NCI-H345 (cell line): ENCODE data around the gene ADGRL4.
"Not testable (repeated sequence)": the region's sequence is repeated elsewhere in the genome, so short reads cannot be mapped to it uniquely, and the experiment has no call there.

Experiments used
- DNase-seq: peaks from one replicate; lab custom pipeline; 2025; lab: John Stamatoyannopoulos, UW

The ADGRL4 gene

DNA sequence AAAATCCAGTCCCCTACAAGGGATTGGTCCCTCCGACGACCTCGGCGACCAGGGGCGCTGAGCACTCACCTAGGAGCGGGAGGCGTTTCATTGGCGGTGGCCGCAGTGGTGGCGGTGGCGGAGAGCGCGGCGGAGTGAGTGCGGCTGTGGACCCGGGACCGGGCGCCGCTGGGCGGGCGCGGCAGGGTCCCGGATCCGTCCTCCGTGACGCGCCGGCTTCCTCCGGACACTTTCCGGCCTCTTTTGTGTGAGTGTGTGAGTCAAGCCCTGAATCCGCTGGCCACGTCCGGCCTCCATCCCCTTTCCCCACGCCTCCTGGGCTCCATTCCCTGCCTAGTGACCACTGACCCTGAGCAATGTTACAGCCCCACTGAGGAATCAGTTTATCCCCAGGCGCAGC is at the start of gene ADGRL4:
Gene ADGRL4 (minus strand): TSS at position 167 of the 400 bp plus-strand sequence. CDS start 76 bp downstream, at position 91.
- no peak for DNase-seq

DNA sequence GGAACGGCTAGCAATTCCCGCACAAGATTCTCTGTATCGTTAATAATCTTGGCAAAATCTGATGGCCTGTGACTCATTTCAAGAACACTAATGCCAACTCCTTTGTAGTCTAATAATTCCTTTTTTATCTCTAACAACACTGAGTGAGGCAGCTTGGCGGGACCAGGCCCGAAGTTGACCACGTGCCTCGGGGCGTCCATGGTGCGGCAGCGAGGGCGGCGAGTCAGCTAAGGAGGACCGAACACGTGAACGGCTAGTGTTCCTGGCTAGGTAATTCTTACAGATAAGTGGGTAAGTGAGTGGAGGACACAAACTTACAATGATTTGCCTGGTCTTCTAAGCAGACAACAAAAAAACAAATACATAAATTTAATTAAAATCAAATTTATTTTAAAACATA is 49.3 kb upstream of the ADGRL4 start:
- no peak for DNase-seq

DNA sequence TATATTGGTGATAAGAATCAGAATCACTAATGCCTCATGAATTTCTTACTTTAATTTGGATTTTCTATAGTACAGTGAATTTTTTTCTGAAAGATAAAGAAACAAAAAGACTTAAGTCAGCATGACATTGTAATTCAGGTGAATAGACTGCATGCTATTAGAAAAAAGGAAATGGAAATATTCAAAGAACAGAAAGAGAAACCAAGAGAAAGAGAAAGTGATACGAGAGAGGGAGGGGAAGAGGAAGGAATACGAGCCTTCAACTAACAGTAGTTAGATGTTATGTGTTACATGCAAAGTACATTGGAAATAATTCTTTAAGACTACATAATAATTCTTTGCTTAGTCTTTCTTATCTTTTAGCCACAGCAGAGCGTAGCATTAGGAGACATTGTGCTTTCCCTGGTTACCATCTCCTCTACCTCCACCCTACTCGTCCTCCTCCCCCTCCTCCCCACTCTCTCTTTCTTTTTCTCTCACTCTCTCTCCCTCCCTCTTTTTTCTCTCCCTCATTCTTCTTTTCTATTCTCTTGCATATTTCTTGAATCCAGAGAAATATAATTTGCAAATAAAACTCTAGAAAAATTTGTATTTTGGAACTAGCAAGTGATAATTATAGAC is 46.4 kb upstream of the ADGRL4 start:
- DNase-seq: no peak

DNA sequence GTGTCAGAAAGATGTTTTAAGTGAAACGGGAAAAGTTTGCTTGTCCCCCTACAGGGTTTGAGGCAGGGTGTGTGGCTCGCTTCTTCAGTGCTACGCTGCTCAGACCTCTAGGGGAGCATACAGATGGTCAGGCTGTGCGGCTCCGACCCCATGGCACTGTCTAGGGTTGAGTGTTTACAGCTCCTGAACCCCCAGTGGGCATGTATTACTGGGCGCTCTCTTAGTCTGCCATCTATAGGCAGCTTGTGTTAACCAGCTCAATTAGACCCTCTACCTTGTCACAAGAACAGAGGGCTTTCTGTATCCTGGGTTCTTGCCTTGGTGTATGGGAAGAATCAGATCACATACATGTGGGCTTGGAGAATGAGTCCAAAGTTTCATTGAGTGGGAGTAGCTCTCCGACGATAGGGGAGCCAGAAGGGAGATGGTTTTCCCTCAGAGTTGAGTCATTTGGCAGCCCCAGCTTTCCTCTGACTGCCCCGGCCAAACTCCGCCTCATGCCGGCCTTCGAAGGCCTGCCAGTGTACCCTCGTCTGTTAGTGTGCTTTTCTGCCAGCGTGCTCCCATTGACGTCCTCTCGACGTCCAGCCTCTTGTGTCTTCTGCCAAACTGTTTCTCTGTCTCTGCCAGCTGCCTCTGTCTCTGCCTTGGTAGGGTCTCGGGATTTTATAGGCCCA is 38.6 kb upstream of the ADGRL4 start:
- no peak for DNase-seq

- DNase-seq: no peak
Measured at GRCh38 chr1:79043506-79043905, 37.0 kb upstream of the ADGRL4 start.

DNA sequence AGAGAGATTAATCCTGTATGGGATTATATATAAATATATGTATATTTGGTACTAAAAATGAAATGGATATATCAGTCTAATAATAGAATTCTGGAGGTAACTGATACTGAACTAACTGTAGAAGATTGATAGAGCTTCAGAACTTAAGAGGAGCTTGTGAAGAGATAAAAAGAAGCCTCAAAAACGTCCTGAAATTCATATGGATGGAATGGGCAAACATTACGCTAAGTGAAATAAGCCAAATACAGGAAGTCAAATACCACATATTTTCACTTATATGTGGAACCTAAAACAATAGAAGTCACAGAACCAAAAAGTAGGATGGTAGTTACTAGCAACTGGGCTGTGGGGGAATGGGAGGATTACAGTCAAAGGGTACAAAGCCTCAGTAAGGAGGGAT is 36.0 kb upstream of the ADGRL4 start:
- no peak for DNase-seq

- no peak for DNase-seq
Measured at GRCh38 chr1:79042117-79042516, 35.6 kb upstream of the ADGRL4 start.

DNA sequence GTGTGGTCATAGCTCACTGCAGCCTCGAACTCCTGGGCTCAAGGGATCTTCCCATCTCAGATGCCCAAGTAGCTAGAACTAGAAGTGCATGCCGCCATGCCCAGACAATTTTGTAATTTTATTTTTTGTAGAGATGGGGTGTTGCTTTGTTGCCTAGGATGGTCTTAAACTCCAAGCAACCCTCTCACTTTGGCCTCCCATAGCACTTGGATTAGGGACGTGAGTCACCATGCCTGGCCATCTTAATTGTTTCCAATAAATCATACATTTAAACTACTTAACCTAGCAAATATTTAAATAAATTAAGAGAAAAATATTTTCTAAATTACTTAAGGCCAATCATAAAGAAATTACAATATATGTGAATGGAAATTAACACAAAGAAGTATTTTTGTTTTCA is 35.1 kb upstream of the ADGRL4 start:
- no peak for DNase-seq

- DNase-seq: no peak
Measured at GRCh38 chr1:79040424-79041082, 34.0 kb upstream of the ADGRL4 start.

DNA sequence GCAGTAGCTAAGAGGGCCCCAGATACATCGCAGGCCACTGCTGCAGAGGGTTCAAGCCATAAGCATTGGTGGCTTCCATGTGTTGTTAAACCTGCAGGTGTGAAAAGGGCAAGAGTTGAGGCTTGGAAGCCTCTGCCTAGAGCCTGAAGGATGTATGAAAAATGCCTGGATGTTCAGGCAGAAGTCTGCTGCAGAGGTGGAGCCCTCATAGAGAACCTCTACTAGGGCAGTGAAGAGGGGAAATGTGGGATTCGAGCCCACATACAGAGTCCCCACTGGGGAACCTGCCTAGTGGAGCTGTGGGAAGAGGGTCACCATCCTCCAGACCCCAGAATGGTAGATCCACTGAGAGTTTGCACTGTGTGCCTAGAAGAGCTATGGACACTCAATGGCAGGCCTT is 30.6 kb upstream of the ADGRL4 start:
- no peak for DNase-seq

DNA sequence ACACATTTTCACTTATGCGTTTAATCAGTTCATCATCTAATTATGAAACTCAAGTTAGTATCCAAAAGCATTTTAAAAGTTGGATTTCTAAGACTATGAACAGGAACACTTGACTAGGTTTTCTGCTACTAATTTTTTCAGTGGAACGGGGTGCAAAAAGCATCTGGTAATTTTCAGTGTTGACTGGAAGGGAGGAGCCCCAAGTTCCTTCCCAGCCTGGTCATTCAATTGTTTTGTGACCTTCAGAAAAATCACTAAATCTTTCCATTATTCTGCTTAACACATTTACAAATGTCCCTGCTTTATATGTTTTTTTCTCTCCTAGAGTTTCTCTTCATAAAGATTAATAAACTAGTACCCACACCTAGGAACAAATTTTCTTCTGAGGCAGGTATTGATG is 6.0 kb upstream of the ADGRL4 start:
- DNase-seq: no peak

DNA sequence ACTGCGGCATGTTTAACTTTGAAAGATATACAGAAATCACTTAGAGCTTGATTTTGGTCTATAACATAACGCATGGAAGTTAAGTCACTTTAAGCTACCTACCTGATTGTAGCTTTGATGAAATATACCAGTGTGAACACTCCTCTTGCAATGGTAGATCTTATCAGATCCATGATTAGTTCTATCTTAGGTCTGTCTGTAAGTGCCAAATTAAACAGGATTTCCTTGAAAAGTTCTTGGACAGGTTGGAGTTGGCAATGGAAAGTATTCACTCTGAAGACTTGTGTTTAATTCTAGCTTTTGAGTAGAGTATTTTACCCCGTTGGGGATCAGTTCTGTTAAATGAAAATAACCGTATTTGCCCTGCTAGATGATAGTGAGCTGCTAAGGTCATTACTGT is 4.1 kb upstream of the ADGRL4 start:
- DNase-seq: no peak

DNA sequence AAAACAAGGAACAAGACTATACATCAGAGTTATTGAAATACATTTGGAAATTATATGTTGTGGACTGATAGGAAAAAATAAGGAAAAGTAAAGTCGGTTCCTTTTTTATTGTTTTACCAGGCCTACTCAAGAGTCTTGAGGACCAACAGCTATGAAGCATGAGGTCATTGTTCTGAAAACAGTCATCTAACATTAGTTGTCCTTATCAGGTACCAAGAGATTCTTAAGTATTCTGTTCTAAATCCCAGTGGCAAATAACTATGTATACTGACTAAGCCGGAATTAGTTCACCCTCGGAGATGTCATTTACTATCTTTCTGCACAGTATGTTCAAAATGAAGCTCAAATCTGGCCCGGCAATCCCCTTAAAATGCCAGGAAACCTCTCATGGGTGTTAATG is 585 bp downstream of the ADGRL4 start:
- no peak for DNase-seq

- no peak for DNase-seq
Measured at GRCh38 chr1:79004916-79005315, 1.6 kb downstream of the ADGRL4 start.

GRCh38 chr1:78996791-78997190 is 9.7 kb downstream of the ADGRL4 start:
- DNase-seq: no peak

GRCh38 chr1:78987042-78987441 is 19.5 kb downstream of the ADGRL4 start:
- no peak for DNase-seq

- DNase-seq: no peak
Measured at GRCh38 chr1:78980511-78980910, 26.0 kb downstream of the ADGRL4 start.

GRCh38 chr1:78972723-78973122 is 33.8 kb downstream of the ADGRL4 start:
- DNase-seq: no peak

- not testable (repeated sequence) for DNase-seq
Measured at GRCh38 chr1:78967091-78967490, 39.4 kb downstream of the ADGRL4 start.

DNA sequence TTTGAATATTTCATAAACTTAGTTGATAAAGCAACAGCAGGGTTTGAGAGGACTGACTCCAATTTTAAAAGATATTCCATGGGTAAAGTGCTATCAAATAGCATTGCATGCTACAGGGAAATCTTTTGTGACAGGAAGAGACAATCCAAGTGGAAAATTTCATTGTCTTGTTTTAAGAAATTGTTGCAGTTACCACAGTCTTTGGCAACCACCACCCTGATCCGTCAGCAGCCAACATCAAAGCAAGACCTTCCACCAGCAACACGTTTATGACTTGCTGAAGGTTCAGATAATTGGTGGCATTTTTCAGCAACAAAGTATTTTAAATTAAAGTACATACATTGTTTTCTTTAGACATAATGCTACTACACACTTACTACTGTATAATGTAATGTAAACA is 47.8 kb downstream of the ADGRL4 start:
- DNase-seq: no peak

DNA sequence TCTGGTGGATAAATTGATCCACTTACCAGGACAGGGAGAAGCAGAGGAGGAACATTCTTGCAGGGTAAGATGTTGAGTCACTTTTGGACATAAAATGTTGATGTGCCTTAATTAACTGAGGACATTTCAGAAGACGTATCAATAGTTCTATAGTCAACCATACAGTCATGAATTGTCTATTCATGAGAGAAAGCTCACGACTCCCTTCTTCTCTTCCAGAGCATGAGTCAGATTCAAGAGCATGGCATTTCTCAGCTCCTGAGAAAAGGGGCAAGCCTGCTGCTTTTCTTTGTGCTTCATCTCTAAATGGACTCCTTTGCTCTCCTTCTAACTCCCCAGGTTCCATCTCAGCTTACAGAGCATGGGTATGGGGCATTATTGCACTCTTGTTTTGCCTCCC is 55.7 kb downstream of the ADGRL4 start:
- no peak for DNase-seq

DNA sequence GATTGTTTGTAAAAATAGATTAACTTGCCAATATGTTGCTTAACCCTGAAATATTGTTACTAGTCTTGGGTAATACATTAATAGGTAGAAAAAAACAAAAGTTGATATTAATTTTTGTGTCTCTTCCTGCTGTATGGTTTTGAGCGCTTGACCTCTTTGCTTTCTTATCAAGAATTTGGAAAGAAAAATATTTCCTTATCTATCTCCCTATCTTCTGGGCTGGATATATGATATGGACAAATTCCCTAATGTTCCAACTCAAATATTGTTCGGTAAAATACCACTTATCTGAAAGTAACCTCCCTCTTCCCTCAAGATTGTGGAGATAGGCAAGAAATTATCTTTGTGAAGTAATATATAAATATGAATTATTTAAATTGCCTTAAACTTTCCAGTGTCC is 57.3 kb downstream of the ADGRL4 start:
- no peak for DNase-seq

GRCh38 chr1:78919150-78919549 is 87.4 kb downstream of the ADGRL4 start:
- no peak for DNase-seq

DNA sequence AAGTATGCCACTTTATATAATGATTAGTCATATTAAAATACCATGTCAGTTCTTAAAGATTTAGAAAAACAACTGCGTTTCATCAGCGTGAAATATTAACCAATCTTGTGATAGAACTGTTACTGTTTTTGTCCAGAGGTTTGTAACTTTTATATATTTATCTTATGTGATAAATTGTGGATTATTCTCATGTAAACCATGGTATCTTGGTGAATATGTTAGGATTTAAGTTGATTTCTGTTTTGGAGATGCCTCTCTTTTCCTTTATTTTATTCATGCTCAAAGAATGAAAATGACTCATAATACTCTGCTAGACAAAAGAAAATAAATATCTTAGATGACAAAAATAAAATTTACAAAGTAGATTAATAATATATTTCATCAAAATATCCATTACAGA is 88.4 kb downstream of the ADGRL4 start:
- DNase-seq: no peak
